ENCODE data around the gene COA3.

DNA sequence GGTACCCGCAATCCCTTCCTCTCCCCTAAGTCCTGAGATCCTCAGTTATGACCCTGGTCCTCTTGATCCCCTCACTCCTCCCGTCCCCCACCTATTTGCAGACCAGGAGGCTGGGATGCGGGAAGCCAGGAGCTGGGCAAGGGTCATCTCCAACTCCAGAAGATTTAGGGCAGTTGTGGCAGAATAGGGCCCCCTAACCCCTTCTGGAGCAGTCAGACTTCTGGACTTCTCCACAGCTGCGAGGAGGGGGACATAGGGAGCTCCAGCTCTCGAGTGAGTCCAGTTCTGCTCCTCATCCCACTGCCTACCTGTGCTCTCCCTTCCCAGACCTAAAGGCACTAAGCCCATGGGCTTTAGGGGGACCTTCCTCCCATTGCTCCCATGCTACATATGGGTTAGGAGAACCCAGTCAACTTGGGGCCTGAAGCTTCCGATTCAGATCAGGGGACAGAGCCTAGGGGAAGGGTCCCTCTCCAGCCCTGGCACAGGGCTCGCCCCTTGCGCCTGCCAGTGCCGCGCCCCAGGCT, 16.8 kb downstream of the COA3 start:
- no peak for TF ChIP-seq POLR2A (IDR thresholded peaks at IDR 0.05)
- TF ChIP-seq POLR2AphosphoS5 (IDR thresholded peaks at IDR 0.05) = no peak

All from suprapubic skin (tissue), 4 donors.